Fibroblast of lung (primary cell): ENCODE results near the gene ZC3H11A. TPM values are rescaled to one million over a fixed set of nuclear protein-coding genes. Genes with fewer than 3 reads are reported as not detected.
"Not testable (repeated sequence)": the region's sequence is repeated elsewhere in the genome, so short reads cannot be mapped to it uniquely, and the experiment has no call there.

Experiments used
- DNase-seq, 2 donors: peaks; one replicate each; pipeline versions ENCODE4 v3.0.0 to v3.0.0-alpha.2; 2010; ENCODE audit warnings: low read depth in 2 of 2
- H2AFZ ChIP-seq: 2 replicates; pipeline ENCODE4 v1.5.1; 2012; ENCODE audit warnings: low read length, control low read depth, inconsistent platforms
- H3K27ac ChIP-seq: 2 replicates; pipeline ENCODE4 v1.5.1; 2011; ENCODE audit warnings: low read length, control low read depth; ENCODE audit not compliant: insufficient read depth
- H3K27me3 ChIP-seq: 2 replicates; pipeline ENCODE4 v1.5.1; 2011; ENCODE audit warnings: mild to moderate bottlenecking, low read length; ENCODE audit not compliant: control insufficient read depth, insufficient read depth
- H3K36me3 ChIP-seq: 2 replicates; pipeline ENCODE4 v1.5.1; 2011; ENCODE audit warnings: low read length; ENCODE audit not compliant: control insufficient read depth, insufficient read depth
- H3K4me1 ChIP-seq: 2 replicates; pipeline ENCODE4 v1.5.1; 2011; ENCODE audit warnings: low read length; ENCODE audit not compliant: control insufficient read depth, insufficient read depth; ENCODE audit errors: extremely low read depth
- H3K4me2 ChIP-seq: 2 replicates; pipeline ENCODE4 v1.5.1; 2011; ENCODE audit warnings: low read length, control low read depth; ENCODE audit not compliant: insufficient read depth; ENCODE audit errors: extremely low read depth
- H3K4me3 ChIP-seq, 4 experiments: fragments of 200-600 bp in 1 of 4; sonication (generic) in 1 of 4; replicated peaks in 1 of 4; 2 replicates each; pipeline ENCODE4 v1.5.1; 2011 to 2016; ENCODE audit warnings: low read length in 4 of 4, low read depth in 3 of 4, mild to moderate bottlenecking in 3 of 4, control low read depth in 2 of 4, inconsistent platforms in 1 of 4, mixed read lengths in 1 of 4; ENCODE audit not compliant: insufficient read depth in 1 of 4; ENCODE audit errors: control extremely low read depth in 1 of 4
- H3K79me2 ChIP-seq: 2 replicates; pipeline ENCODE4 v1.5.1; 2012; ENCODE audit warnings: mild to moderate bottlenecking, low read length, inconsistent platforms; ENCODE audit not compliant: control insufficient read depth, insufficient read depth
- H3K9ac ChIP-seq: 2 replicates; pipeline ENCODE4 v1.5.1; 2011; ENCODE audit warnings: mild to moderate bottlenecking, low read length, control low read depth; ENCODE audit not compliant: insufficient read depth
- H3K9me3 ChIP-seq: 2 replicates; pipeline ENCODE4 v1.5.1; 2012; ENCODE audit warnings: low read depth, low read length; ENCODE audit not compliant: control insufficient read depth, insufficient read depth
- H4K20me1 ChIP-seq: 2 replicates; pipeline ENCODE4 v1.5.1; 2011; ENCODE audit warnings: low read length; ENCODE audit not compliant: control insufficient read depth, insufficient read depth; ENCODE audit errors: extremely low read depth
- EZH2 ChIP-seq: IDR thresholded peaks from 2 replicates; pipeline ENCODE4 v1.5.1; 2012; ENCODE audit warnings: low read length, control low read depth, mild to moderate bottlenecking; ENCODE audit errors: missing control alignments
- polyA plus RNA-seq, 2 donors: library from polyadenylated mRNA; depleted of rRNA in 1 of 2; stranded (reverse) in 1 of 2; unstranded in 1 of 2; fragments of >200 nt; gene quantifications; 2 replicates each; pipeline ENCODE4 v1.2.1, GENCODE V29; 2011 to 2012; ENCODE audit warnings: missing spikeins in 1 of 2
- total RNA-seq: library from RNA; depleted of rRNA; stranded (reverse); fragments of >200 nt; gene quantifications from 2 replicates; pipeline ENCODE4 v1.2.1, GENCODE V29; 2014
- TF ChIP-seq, protein P1 (sequence below), 2 donors: IDR thresholded peaks in 1 of 2; conservative IDR thresholded peaks in 1 of 2; 1 replicate in 1 of 2; 2 replicates in 1 of 2; pipeline ENCODE4 v1.5.1; 2011 to 2012; ENCODE audit warnings: low read length in 2 of 2, control low read depth in 1 of 2, inconsistent platforms in 1 of 2, low read depth in 1 of 2, mild to moderate bottlenecking in 1 of 2

ZC3H11A gene
- total and polyA plus RNA-seq, 2 donors (not counting 1 experiment from before 2014, with no cell fraction given), result 88.0 to 98.6 TPM

DNA sequence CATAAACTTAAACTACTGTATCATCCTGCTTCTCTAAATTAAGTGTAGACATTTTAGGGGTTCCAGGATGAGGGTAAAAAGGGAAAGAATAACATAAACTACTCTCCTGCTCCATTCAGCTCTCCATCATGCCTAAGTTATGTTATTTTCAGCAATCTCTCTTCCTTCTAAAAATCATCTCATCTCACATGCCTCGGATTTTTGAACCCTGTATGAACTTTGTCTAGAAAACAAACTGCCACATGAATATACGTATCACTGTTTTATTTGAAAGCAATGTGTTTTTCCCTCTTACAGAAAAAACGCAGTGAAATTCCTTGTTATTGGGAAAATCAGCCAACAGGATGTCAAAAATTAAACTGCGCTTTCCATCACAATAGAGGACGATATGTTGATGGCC is 32.6 kb downstream of the ZC3H11A start:
- no peak overlapping the region for H3K27ac ChIP-seq
- no peaks in the 10 kb centered on the region for H3K27me3 ChIP-seq
- peaks cover 17% of the 10 kb centered on the region for H3K79me2 ChIP-seq
- H2AFZ ChIP-seq, result no peak overlapping the region
- no peaks in the 10 kb centered on the region for H4K20me1 ChIP-seq
- H3K9ac ChIP-seq, result no peak overlapping the region
- no peak overlapping the region for H3K4me3 ChIP-seq
- H3K4me2 ChIP-seq, result no peak overlapping the region
- TF ChIP-seq, protein P1, sequence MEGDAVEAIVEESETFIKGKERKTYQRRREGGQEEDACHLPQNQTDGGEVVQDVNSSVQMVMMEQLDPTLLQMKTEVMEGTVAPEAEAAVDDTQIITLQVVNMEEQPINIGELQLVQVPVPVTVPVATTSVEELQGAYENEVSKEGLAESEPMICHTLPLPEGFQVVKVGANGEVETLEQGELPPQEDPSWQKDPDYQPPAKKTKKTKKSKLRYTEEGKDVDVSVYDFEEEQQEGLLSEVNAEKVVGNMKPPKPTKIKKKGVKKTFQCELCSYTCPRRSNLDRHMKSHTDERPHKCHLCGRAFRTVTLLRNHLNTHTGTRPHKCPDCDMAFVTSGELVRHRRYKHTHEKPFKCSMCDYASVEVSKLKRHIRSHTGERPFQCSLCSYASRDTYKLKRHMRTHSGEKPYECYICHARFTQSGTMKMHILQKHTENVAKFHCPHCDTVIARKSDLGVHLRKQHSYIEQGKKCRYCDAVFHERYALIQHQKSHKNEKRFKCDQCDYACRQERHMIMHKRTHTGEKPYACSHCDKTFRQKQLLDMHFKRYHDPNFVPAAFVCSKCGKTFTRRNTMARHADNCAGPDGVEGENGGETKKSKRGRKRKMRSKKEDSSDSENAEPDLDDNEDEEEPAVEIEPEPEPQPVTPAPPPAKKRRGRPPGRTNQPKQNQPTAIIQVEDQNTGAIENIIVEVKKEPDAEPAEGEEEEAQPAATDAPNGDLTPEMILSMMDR (conservative IDR thresholded peaks at IDR 0.05 in 1 of 2, IDR thresholded peaks at IDR 0.05 in 1 of 2; ENCODE audit: low read depth in 1 of 2, low read length in 2 of 2), result no peak
- TF ChIP-seq EZH2, result no peak
- DNase-seq, result no peak
- H3K9me3 ChIP-seq, result no peaks in the 10 kb centered on the region
- H3K4me1 ChIP-seq, result no peaks in the 10 kb centered on the region
- no peaks in the 10 kb centered on the region for H3K36me3 ChIP-seq

DNA sequence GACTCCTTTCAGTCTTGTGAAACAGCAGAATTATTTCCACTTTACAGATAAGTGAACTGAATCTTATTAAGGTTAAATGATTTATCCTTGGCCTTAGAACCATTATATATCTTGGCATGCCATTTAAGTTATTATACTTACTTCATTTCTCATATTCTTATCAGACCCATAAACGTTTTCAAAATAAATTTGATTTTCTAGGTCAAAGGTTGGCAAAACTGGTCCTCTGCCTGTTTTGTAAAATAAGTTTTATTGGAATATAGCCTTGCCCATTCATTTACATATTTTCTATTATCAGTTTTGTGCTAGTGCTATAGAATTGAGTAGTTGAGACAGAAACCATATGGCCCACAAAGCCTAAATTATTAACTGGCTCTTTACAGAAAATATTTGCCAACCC is 33.1 kb downstream of the ZC3H11A start:
- no peaks in the 10 kb centered on the region for H3K9me3 ChIP-seq
- H3K36me3 ChIP-seq, result no peaks in the 10 kb centered on the region
- H3K79me2 ChIP-seq, result peaks cover 13% of the 10 kb centered on the region
- no peak for TF ChIP-seq EZH2
- TF ChIP-seq, protein P1 (conservative IDR thresholded peaks at IDR 0.05 in 1 of 2, IDR thresholded peaks at IDR 0.05 in 1 of 2; ENCODE audit: low read depth in 1 of 2, low read length in 2 of 2), result no peak
- H3K27ac ChIP-seq, result no peak overlapping the region
- H4K20me1 ChIP-seq, result no peaks in the 10 kb centered on the region
- H3K4me3 ChIP-seq, result no peak overlapping the region
- no peak overlapping the region for H2AFZ ChIP-seq
- H3K9ac ChIP-seq, result no peak overlapping the region
- H3K27me3 ChIP-seq, result no peaks in the 10 kb centered on the region
- H3K4me2 ChIP-seq, result no peak overlapping the region
- H3K4me1 ChIP-seq, result no peaks in the 10 kb centered on the region
- DNase-seq, result no peak

- peaks cover 13% of the 10 kb centered on the region for H3K79me2 ChIP-seq
- not testable (repeated sequence) for H2AFZ ChIP-seq, H3K4me3 ChIP-seq, H3K27me3 ChIP-seq, H3K9ac ChIP-seq, H3K36me3 ChIP-seq, H3K4me1 ChIP-seq, H3K9me3 ChIP-seq, H3K4me2 ChIP-seq, H4K20me1 ChIP-seq, H3K27ac ChIP-seq
- peak in 1 of 2 donors; percentile 17 for DNase-seq
These were observed 33.8 kb downstream of the ZC3H11A start for GRCh38 chr1:203829247-203829646.
